ENCODE results near the gene ZBTB24. TPM values are rescaled to one million over a fixed set of nuclear protein-coding genes. Genes with fewer than 3 reads are reported as not detected.

Gene ZBTB24
- total RNA-seq, 1 experiment from 2014 or later = 8.9 TPM

- DNase-seq (ENCODE audit: low read depth) = peak; percentile 58
Measured at GRCh38 chr6:109420751-109421150, 62.3 kb downstream of the ZBTB24 start.

GRCh38 chr6:109417646-109418045 is 65.4 kb downstream of the ZBTB24 start:
- DNase-seq (ENCODE audit: low read depth) = no peak

Other genes with a start within 250 kb of the ZBTB24 start
- 163 and 185 TPM in 2 replicates for gene CD164, start 100.8 kb downstream of the ZBTB24 start, total RNA-seq (2014; rRNA removed; shearing (Covaris generic))
- gene PPIL6, start 42.6 kb downstream of the ZBTB24 start, total RNA-seq (2014; rRNA removed; shearing (Covaris generic)) = 3.8 and 4.5 TPM in 2 replicates
- gene SMPD2, start 42.5 kb downstream of the ZBTB24 start, total RNA-seq (2014; rRNA removed; shearing (Covaris generic)) = 10.1 and 13.5 TPM in 2 replicates
- gene MICAL1, start 27.4 kb downstream of the ZBTB24 start, total RNA-seq (2014; rRNA removed; shearing (Covaris generic)) = 22.6 and 24.2 TPM in 2 replicates
- 2.3 and 3.8 TPM in 2 replicates for gene AK9, start 208.0 kb upstream of the ZBTB24 start, total RNA-seq (2014; rRNA removed; shearing (Covaris generic))
- gene FIG4, start 208.1 kb upstream of the ZBTB24 start, total RNA-seq (2014; rRNA removed; shearing (Covaris generic)) = 9.5 and 12.0 TPM in 2 replicates

Data from Daoy (cell line).